GM18870 (cell line): ENCODE results near the gene POP7.
A peak's percentile ranks its signal among the peaks of the same experiment; 100 is the strongest.
"Not testable (repeated sequence)": the region's sequence is repeated elsewhere in the genome, so short reads cannot be mapped to it uniquely, and the experiment has no call there.

Source experiments
- ATAC-seq: cut with Tn5 transposase; IDR thresholded peaks from one replicate; pipeline ENCODE4 v1.9.1; 2021; ENCODE audit warnings: moderate library complexity; ENCODE audit not compliant: unreplicated experiment

The POP7 gene

GRCh38 chr7:100691676-100692577 lies 14.0 kb upstream of the POP7 start:
- ATAC-seq = no peak

GRCh38 chr7:100692578-100692961 lies 13.4 kb upstream of the POP7 start:
- ATAC-seq = no peak

GRCh38 chr7:100693312-100694097 lies 12.4 kb upstream of the POP7 start:
- no peak for ATAC-seq

GRCh38 chr7:100694098-100694745 lies 11.7 kb upstream of the POP7 start, which contains the start of gene GIGYF1:
TSS of gene GIGYF1 (minus strand) at chr7:100694250. CDS start at chr7:100688238, 6,012 bp downstream.
- ATAC-seq = no peak

GRCh38 chr7:100696123-100696521 lies 9.8 kb upstream of the POP7 start:
- no peak for ATAC-seq

- ATAC-seq = no peak
Observed at GRCh38 chr7:100699018-100699417, 6.9 kb upstream of the POP7 start.

- ATAC-seq = not testable (repeated sequence)
Observed at GRCh38 chr7:100701089-100701488, 4.8 kb upstream of the POP7 start.

- peak; percentile 63 for ATAC-seq
Observed at GRCh38 chr7:100705320-100705752, 585 bp upstream of the POP7 start.

- no peak for ATAC-seq
Observed at GRCh38 chr7:100706672-100707311, 871 bp downstream of the POP7 start.

- no peak for ATAC-seq
Observed at GRCh38 chr7:100708395-100708794, 2.5 kb downstream of the POP7 start.

GRCh38 chr7:100710452-100710851 lies 4.5 kb downstream of the POP7 start:
- ATAC-seq = no peak

GRCh38 chr7:100711369-100711768 lies 5.4 kb downstream of the POP7 start:
- ATAC-seq = no peak

- no peak for ATAC-seq
Observed at GRCh38 chr7:100714725-100715124, 8.8 kb downstream of the POP7 start.

GRCh38 chr7:100717073-100717472 lies 11.2 kb downstream of the POP7 start:
- not testable (repeated sequence) for ATAC-seq

- no peak for ATAC-seq
Observed at GRCh38 chr7:100719523-100720278, 13.8 kb downstream of the POP7 start.

- no peak for ATAC-seq
Observed at GRCh38 chr7:100720279-100720670, 14.4 kb downstream of the POP7 start, which contains the start of gene EPO. TSS of gene EPO (plus strand) at chr7:100720468. CDS start at chr7:100720981, 513 bp downstream.

GRCh38 chr7:100720671-100721504 lies 15.0 kb downstream of the POP7 start:
- no peak for ATAC-seq

- ATAC-seq = no peak
Observed at GRCh38 chr7:100721505-100721812, 15.5 kb downstream of the POP7 start.

GRCh38 chr7:100722480-100723212 lies 16.7 kb downstream of the POP7 start:
- no peak for ATAC-seq
